Measurements from ENCODE around the gene BBS5.
A peak's percentile ranks its signal among the peaks of the same experiment; 100 is the strongest.
"Not testable (repeated sequence)": the region's sequence is repeated elsewhere in the genome, so short reads cannot be mapped to it uniquely, and the experiment has no call there.

Gene BBS5

GRCh38 chr2:169490834-169491233 is 11.5 kb downstream of the BBS5 start:
- no peak for DNase-seq

- DNase-seq, result no peak
Observed at GRCh38 chr2:169491378-169491777, 12.1 kb downstream of the BBS5 start.

DNA sequence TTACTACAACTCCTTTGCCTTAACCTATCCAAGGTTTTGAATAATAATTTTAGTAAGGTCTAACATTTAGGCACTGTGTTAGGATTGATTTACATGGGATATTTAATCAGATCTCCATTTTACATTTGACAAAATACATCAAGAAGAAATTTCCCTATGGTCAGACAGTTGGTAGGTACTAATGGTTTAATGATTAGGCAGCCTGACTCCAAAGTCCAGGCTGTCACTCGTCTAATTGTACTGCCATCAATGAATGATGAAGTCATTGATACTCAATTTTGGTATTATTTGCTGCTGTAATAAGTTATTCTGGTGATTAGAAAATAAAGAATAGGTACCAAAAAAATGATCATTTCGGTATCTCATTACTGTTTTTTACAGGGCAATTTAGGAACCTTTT is 14.1 kb downstream of the BBS5 start:
- no peak for DNase-seq

DNA sequence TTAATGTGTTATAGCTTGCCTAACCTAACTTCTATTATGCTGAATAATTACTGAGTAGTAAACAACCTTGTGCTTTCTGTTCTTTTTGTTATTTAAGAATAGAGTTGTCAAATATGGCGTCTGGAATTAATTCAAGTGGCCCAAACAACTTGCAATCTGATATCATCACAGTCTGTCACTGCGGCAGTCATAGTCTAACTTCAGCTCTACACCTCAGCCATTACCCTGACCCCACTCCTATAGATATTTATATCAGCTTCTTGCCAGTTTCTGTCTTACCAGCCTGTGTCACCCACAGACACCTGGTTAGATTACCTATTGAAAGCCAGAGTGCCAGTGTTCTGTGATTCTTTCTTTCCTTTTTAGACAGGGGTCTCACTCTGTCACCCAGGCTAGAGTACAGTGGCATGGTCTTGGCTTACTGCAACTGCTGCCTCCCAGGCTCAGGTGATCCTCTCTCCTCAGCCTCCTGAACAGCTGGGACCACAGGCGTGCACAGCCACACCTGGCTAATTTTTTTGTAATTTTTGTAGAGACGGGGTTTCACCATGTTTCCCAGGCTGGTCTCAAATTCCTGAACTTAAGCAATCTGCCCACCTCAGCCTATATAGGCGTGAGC is 16.1 kb downstream of the BBS5 start:
- no peak for DNase-seq

DNA sequence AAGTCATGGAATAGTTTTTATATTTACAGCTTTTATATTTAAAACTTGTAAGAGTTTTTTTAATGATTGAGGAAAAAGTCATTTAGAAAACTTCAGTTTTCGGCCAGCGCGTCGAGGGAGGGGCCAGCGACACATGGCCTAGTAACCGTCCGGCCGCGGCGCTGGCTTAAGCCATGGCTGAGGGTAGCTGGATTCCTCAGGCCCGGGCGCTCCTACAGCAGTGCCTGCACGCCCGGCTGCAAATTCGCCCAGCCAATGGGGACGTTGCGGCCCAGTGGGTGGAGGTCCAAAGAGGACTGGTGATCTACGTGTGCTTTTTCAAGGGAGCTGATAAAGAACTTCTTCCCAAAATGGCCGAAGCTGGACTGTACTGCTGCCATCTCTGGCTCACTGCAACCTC is 25.4 kb downstream of the BBS5 start:
- DNase-seq, result no peak

- no peak for DNase-seq
Observed at GRCh38 chr2:169507698-169508097, 28.4 kb downstream of the BBS5 start.

GRCh38 chr2:169509298-169509885 is 30.1 kb downstream of the BBS5 start, which contains the start of gene KLHL41:
Gene KLHL41 (plus strand): TSS chr2:169509702. CDS start chr2:169509779, 77 bp downstream.
- no peak for DNase-seq

DNA sequence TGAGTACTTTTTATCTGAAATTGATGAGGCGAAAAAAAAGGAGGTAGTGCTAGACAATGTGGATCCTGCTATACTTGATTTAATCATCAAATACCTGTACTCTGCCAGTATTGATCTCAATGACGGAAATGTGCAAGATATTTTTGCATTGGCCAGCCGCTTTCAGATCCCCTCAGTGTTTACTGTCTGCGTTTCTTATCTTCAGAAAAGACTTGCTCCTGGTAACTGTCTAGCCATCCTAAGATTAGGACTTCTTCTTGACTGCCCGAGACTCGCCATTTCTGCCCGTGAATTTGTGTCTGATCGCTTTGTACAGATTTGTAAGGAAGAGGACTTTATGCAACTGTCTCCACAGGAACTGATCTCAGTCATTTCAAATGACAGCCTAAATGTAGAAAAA is 30.7 kb downstream of the BBS5 start:
- DNase-seq, result no peak

GRCh38 chr2:169510496-169510895 is 31.2 kb downstream of the BBS5 start:
- no peak for DNase-seq

DNA sequence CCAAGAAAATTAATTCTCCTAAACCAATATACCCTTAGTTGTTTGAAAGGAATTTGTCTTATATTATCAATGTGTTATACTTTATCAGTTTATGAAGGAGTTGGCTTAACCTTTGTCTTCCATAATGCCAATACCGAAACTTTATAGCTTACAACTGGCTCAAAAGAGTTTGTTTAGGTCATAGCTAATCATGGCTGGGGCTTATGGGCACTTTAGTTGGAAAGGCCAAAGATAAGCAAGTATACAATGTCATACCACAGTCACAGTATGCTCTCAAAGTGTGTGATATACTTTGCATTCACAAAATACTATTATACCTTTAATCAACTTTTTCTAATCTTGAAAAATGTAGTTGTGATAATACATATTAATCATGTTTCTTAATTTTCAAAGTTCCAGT is 32.5 kb downstream of the BBS5 start:
- DNase-seq, result no peak

DNA sequence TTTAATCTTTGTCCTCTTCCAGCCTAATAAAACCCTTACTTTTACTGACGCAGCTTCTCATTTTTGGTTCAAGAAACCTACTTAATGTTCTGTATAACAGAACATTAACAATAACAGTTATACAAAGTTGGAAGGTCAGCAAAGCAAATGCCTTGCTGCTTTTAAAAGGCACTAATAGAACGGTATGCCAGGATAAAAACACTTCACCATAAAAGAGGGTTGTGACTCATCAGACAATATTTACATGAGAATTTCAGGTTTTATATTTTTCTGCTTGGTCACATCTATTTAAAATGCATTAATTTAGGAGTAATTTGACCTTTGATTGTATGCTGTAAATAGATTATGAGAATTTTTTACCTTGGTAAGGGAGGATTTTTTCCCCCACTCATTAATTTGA is 33.2 kb downstream of the BBS5 start:
- DNase-seq, result no peak

GRCh38 chr2:169513094-169513493 is 33.8 kb downstream of the BBS5 start:
- DNase-seq, result no peak

DNA sequence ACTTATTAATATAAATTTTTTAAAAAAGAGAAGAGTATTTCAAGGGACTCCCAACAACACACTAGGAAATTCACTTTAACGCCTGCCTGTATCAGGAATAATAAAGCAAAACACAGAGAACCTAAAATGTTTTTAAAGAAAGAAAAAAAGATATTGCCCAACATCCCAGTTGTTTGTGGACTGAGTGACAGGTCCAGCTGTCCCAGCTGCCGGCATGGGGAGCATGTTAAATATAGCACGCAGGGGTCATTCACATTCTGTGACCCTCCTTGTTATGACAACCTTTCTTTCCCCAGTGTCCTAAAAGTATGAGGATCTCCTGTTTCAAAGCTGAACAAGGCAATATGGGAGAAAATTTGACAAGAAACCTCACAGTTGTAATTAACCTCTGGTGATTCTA is 34.6 kb downstream of the BBS5 start:
- no peak for DNase-seq

GRCh38 chr2:169514758-169515157 is 35.5 kb downstream of the BBS5 start:
- DNase-seq, result not testable (repeated sequence)

- DNase-seq, result not testable (repeated sequence)
Observed at GRCh38 chr2:169516488-169516995, 37.2 kb downstream of the BBS5 start.

- no peak for DNase-seq
Observed at GRCh38 chr2:169520896-169521295, 41.6 kb downstream of the BBS5 start.

GRCh38 chr2:169523681-169524080 is 44.4 kb downstream of the BBS5 start:
- no peak for DNase-seq

- no peak for DNase-seq
Observed at GRCh38 chr2:169525434-169525833, 46.1 kb downstream of the BBS5 start.

DNA sequence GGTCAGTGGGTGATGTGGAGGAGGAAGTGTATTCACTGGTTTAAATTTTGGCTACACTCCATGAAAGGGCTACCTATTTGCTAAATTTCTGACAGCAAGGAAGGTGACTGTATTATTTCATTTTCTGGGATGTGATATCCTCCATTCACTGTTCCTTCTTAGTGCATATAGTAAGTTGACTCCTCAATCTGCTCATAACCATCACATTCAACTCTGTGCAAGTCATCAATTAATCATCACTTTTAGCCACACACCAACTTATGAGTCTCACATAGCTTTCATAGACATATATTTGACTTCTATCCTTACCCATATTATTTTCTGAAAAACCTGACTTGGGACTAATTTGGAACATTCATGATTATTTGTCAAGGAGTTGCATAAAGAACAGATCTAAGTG is 47.2 kb downstream of the BBS5 start:
- DNase-seq, result no peak

GRCh38 chr2:169528271-169528701 is 49.0 kb downstream of the BBS5 start:
- peak; percentile 64 for DNase-seq

GRCh38 chr2:169539460-169539859 is 60.2 kb downstream of the BBS5 start:
- not testable (repeated sequence) for DNase-seq

DNA sequence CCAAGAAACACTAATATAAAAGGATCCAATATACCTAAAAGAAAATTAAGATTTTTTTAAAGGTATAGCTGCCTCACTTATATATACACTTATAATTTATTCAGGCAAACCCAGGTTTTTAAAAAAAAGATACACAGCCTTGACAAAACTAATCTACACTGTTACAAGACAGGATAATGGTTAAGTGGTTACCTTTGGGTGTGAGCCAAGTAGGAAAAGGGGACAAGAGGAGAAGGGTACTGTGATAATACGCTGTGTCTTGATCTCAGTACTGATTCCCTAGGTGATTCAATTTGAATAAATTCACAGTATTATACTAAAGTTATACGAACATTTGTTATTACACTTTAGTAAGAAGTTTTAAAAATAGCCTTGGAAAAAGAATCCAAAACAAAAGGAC is 60.9 kb downstream of the BBS5 start:
- DNase-seq, result no peak

DNA sequence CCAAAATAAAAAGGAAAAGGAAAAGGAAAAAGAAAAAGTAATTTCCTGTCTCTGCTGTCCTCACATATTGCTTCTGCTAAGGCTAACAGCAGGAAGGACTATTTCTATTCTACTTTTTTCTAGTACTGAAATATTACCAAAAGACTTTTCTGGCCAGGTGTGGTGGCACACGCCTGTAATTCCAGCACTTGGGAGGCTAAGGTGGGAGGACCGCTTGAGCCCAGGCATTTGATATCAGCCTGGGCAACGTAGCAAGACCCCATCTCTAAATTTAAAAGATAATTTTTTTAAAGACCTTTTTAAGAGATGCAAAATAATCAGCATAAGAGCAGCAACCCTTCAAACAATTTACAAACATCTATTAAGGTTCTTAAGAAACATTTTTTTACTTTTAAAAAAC is 63.1 kb downstream of the BBS5 start:
- DNase-seq, result no peak

DNA sequence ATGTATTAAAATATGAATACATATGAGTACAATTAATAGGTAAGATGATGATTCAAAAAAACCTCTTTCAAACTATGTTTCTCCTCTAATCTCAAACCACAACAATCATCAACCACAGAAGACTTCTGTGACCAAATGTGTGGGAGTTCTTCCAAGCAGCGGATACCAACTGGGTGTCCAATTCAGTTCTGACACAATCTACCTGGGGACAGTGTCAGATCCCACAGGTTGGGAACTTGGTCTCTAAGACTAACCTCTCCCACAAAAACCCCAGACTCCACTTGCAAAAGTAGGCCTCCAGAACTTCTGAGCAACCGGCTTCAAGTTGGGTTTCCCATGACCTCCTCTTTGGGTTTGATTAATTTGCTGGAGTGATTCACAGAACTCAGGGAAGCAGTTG is 67.5 kb downstream of the BBS5 start:
- no peak for DNase-seq

Data from KG1 (cell line).